ENCODE data around the gene TTC4. TPM values are rescaled to one million over a fixed set of nuclear protein-coding genes. Genes with fewer than 3 reads are reported as not detected.

Gene TTC4
- total RNA-seq, 1 experiment from 2014 or later = 30.8 TPM

- Histone ChIP-seq H2BK12ac (ENCODE audit: insufficient read length, low read depth, low read length) (no peak overlapping the region), H3K79me1 (ENCODE audit: insufficient read depth, low read depth, low read length, poor library complexity, severe bottlenecking) (no peaks in the 10 kb centered on the region), H3K9ac (ENCODE audit: extremely low read depth, insufficient read length, low read length) (no peak overlapping the region), H3K4me2 (ENCODE audit: insufficient read depth, insufficient read length, low read length) (no peak overlapping the region), H2BK20ac (ENCODE audit: low read depth, low read length, poor library complexity, severe bottlenecking) (no peak overlapping the region), H3K9me3 (ENCODE audit: control insufficient read depth, low read depth, low read length) (no peaks in the 10 kb centered on the region), H2BK5ac (ENCODE audit: insufficient read length, low read length) (no peak overlapping the region), H3K79me2 (ENCODE audit: insufficient read depth, low read length) (no peaks in the 10 kb centered on the region), H2AK5ac (ENCODE audit: insufficient read length, low read length) (no peak overlapping the region), H3K23ac (ENCODE audit: insufficient read length, low read depth, low read length) (no peak overlapping the region), H2AFZ (ENCODE audit: low read length) (no peak overlapping the region), H3K27me3 (ENCODE audit: insufficient read depth, low read length) (no peaks in the 10 kb centered on the region; the same call in 1 of the 2 replicates), H4K5ac (ENCODE audit: insufficient read length, low read depth, low read length) (no peak overlapping the region), H3T11ph (ENCODE audit: low read length) (no peak overlapping the region), H3K14ac (ENCODE audit: insufficient read depth, low read length) (no peak overlapping the region), H2BK120ac (ENCODE audit: low read depth, low read length, poor library complexity, severe bottlenecking) (no peak overlapping the region), H3K23me2 (ENCODE audit: insufficient read length, low read depth, low read length, poor library complexity, severe bottlenecking) (no peaks in the 10 kb centered on the region), H4K91ac (ENCODE audit: insufficient read length, low read depth, low read length) (no peak overlapping the region), H2BK15ac (ENCODE audit: low read depth, low read length) (no peak overlapping the region), H3K4ac (ENCODE audit: low read depth, low read length) (no peak overlapping the region), H4K20me1 (ENCODE audit: control insufficient read depth, insufficient read depth, insufficient read length) (no peaks in the 10 kb centered on the region), H3K27ac (ENCODE audit: insufficient read length, low read depth, low read length) (no peak overlapping the region), H3K18ac (ENCODE audit: insufficient read length, low read depth, low read length) (no peak overlapping the region), H4K8ac (replicated peaks; ENCODE audit: insufficient read length, low read depth, low read length) (no peak overlapping the region), H3K4me1 (ENCODE audit: insufficient read depth, low read length) (no peaks in the 10 kb centered on the region), H3K56ac (ENCODE audit: insufficient read length, low read depth, low read length) (no peak overlapping the region)
- TF ChIP-seq, protein P1, sequence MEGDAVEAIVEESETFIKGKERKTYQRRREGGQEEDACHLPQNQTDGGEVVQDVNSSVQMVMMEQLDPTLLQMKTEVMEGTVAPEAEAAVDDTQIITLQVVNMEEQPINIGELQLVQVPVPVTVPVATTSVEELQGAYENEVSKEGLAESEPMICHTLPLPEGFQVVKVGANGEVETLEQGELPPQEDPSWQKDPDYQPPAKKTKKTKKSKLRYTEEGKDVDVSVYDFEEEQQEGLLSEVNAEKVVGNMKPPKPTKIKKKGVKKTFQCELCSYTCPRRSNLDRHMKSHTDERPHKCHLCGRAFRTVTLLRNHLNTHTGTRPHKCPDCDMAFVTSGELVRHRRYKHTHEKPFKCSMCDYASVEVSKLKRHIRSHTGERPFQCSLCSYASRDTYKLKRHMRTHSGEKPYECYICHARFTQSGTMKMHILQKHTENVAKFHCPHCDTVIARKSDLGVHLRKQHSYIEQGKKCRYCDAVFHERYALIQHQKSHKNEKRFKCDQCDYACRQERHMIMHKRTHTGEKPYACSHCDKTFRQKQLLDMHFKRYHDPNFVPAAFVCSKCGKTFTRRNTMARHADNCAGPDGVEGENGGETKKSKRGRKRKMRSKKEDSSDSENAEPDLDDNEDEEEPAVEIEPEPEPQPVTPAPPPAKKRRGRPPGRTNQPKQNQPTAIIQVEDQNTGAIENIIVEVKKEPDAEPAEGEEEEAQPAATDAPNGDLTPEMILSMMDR (conservative IDR thresholded peaks at IDR 0.05) = no peak
- no peak for DNase-seq
- peaks cover 16% of the 10 kb centered on the region for H3K27me3 Mint-ChIP-seq (ENCODE audit: low read depth)
- H3K36me3 Mint-ChIP-seq (ENCODE audit: insufficient read depth in 1 of 3, low read depth in 3 of 3) = no peaks in the 10 kb centered on the region
- no CpG with 5 or more reads among the region's 11 CpGs for WGBS (ENCODE audit: extremely low coverage, insufficient read length, low lambda C conversion rate)
- no peak overlapping the region for H3K27ac Mint-ChIP-seq
- H3K9me3 Mint-ChIP-seq = no peaks in the 10 kb centered on the region
- no peak overlapping the region for H3K4me3 Mint-ChIP-seq
- H3K4me1 Mint-ChIP-seq = peaks cover under 1 to 4% of the 10 kb centered on the region in 2 experiments; a peak in 2 of 4 replicates
Measured at GRCh38 chr1:54701996-54702395, 13.7 kb upstream of the TTC4 start.
